ENCODE results near the gene STARD3. TPM values are rescaled to one million over a fixed set of nuclear protein-coding genes. Genes with fewer than 3 reads are reported as not detected.

Gene STARD3
- total RNA-seq, 1 donor from 2014 or later: 15.2 TPM

Other genes with a start within 250 kb of the STARD3 start
- gene FBXL20, start 235.5 kb upstream of the STARD3 start, total RNA-seq: 17.6 TPM
- 20.6 TPM for gene MED1, start 185.9 kb upstream of the STARD3 start, total RNA-seq
- 28.2 TPM for gene CDK12, start 175.7 kb upstream of the STARD3 start, total RNA-seq
- gene NEUROD2, start 29.2 kb upstream of the STARD3 start, total RNA-seq: not detected
- 7.1 TPM for gene PPP1R1B, start 10.2 kb upstream of the STARD3 start, total RNA-seq
- 608 TPM for gene TCAP, start 28.2 kb downstream of the STARD3 start, total RNA-seq
- 2.4 TPM for gene PNMT, start 31.3 kb downstream of the STARD3 start, total RNA-seq
- gene PGAP3, start 50.9 kb downstream of the STARD3 start, total RNA-seq: 11.2 TPM
- gene ERBB2, start 62.9 kb downstream of the STARD3 start, total RNA-seq: 97.8 TPM
- gene MIEN1, start 93.4 kb downstream of the STARD3 start, total RNA-seq: 8.7 TPM
- 11.4 TPM for gene GRB7, start 100.8 kb downstream of the STARD3 start, total RNA-seq
- 0.51 TPM for gene IKZF3, start 227.2 kb downstream of the STARD3 start, total RNA-seq
- gene ZPBP2, start 231.1 kb downstream of the STARD3 start, total RNA-seq: not detected

Measured in tongue (tissue), 1 donor.